ENCODE data around the gene SRPK2. TPM values are rescaled to one million over a fixed set of nuclear protein-coding genes. Genes with fewer than 3 reads are reported as not detected.
"Not testable (repeated sequence)": the region's sequence is repeated elsewhere in the genome, so short reads cannot be mapped to it uniquely, and the experiment has no call there.

Gene SRPK2
- total RNA-seq, 1 experiment from 2014 or later: 21.6 TPM

GRCh38 chr7:105327201-105327600 lies 61.5 kb downstream of the SRPK2 start:
- Histone ChIP-seq H2AFZ (ENCODE audit: low read length) (no peak overlapping the region), H3K4me1 (ENCODE audit: insufficient read depth, low read length) (no peaks in the 10 kb centered on the region), H3K4me2 (ENCODE audit: low read length) (no peak overlapping the region), H3F3A (ENCODE audit: low read length, unreplicated experiment) (no peaks in the 10 kb centered on the region), H3K27me3 (ENCODE audit: low read length) (no peaks in the 10 kb centered on the region), H4K20me1 (ENCODE audit: low read length) (no peaks in the 10 kb centered on the region), H3K27ac (ENCODE audit: low read length) (no peak overlapping the region), H3K9ac (ENCODE audit: low read length) (no peak overlapping the region), H3K36me3 (ENCODE audit: low read depth, low read length) (no peaks in the 10 kb centered on the region), H3K9me2 (replicated peaks; ENCODE audit: low read length) (no peaks in the 10 kb centered on the region), H3K79me2 (ENCODE audit: low read length) (peaks cover 59% of the 10 kb centered on the region), H3K4me3 (ENCODE audit: low read length) (no peak overlapping the region), H3K9me3 (ENCODE audit: low read length) (no peaks in the 10 kb centered on the region)
- intact Hi-C loops (cut with micrococcal nuclease): no loop called here
- ATAC-seq: no peak
- CTCF ChIA-PET: no interaction called here
- POLR2A ChIA-PET (ENCODE audit: unreplicated experiment): no interaction called here
- no peak for TF ChIP-seq CTCF (conservative IDR thresholded peaks at IDR 0.05; ENCODE audit: low read depth, low read length)
- TF ChIP-seq EZH2 (IDR thresholded peaks at IDR 0.05; ENCODE audit: low read length, unreplicated experiment): no peak
- TF ChIP-seq EZH2phosphoT487 (IDR thresholded peaks at IDR 0.05; ENCODE audit: borderline replicate concordance, low read length): no peak
- BruUV-seq (replicated peaks): no TSS peak
- no peak for DNase-seq

DNA sequence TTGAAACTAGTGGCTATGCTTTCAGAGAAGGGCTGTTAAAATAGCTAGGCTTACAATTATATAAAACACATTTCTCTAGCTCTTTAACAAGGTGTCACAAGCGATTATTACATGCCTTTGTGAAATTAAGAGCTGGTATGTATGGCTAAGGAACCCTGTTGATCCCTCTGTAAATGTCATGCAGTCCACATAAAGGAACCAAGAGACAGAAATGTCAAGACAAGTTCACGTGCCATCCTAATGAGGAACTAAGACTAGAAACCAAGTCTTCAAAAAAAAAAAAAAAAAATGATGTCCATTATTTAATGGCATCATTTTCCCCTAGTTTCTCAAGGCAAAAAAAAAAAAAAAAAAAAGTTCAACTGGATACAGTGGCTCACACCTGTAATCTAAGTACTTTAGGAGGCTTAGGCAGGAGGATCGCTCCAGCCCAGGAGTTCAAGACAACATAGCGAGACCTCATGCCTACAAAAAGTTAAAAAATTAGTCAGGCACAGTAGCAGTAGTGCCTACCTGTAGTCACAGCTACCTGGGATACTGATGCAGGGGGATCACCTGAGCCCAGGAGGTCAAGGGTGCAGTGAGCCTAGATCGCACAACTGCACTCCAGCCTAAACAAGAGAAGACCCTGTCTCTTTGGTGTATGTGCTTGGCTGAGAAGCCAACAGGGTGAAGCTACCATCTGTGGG lies 63.4 kb downstream of the SRPK2 start:
- H3K79me2 ChIP-seq (ENCODE audit: low read length): peaks cover 62% of the 10 kb centered on the region
- H2AFZ ChIP-seq (ENCODE audit: low read length): no peak overlapping the region
- no peaks in the 10 kb centered on the region for H3K4me1 ChIP-seq (ENCODE audit: insufficient read depth, low read length)
- TF ChIP-seq CTCF (conservative IDR thresholded peaks at IDR 0.05; ENCODE audit: low read depth, low read length): no peak
- no peak for TF ChIP-seq EZH2phosphoT487 (IDR thresholded peaks at IDR 0.05; ENCODE audit: borderline replicate concordance, low read length)
- no peaks in the 10 kb centered on the region for H3K9me2 ChIP-seq (replicated peaks; ENCODE audit: low read length)
- no peak overlapping the region for H3K4me3 ChIP-seq (ENCODE audit: low read length)
- intact Hi-C loops (cut with micrococcal nuclease): no loop called here
- no peaks in the 10 kb centered on the region for H3F3A ChIP-seq (ENCODE audit: low read length, unreplicated experiment)
- DNase-seq: no peak
- no TSS peak for BruUV-seq (replicated peaks)
- no peaks in the 10 kb centered on the region for H3K36me3 ChIP-seq (ENCODE audit: low read depth, low read length)
- CTCF ChIA-PET: no interaction called here
- POLR2A ChIA-PET (ENCODE audit: unreplicated experiment): no interaction called here
- H4K20me1 ChIP-seq (ENCODE audit: low read length): no peaks in the 10 kb centered on the region
- H3K4me2 ChIP-seq (ENCODE audit: low read length): no peak overlapping the region
- no peaks in the 10 kb centered on the region for H3K9me3 ChIP-seq (ENCODE audit: low read length)
- no peak overlapping the region for H3K27ac ChIP-seq (ENCODE audit: low read length)
- no peak for ATAC-seq
- H3K27me3 ChIP-seq (ENCODE audit: low read length): no peaks in the 10 kb centered on the region
- no peak overlapping the region for H3K9ac ChIP-seq (ENCODE audit: low read length)

DNA sequence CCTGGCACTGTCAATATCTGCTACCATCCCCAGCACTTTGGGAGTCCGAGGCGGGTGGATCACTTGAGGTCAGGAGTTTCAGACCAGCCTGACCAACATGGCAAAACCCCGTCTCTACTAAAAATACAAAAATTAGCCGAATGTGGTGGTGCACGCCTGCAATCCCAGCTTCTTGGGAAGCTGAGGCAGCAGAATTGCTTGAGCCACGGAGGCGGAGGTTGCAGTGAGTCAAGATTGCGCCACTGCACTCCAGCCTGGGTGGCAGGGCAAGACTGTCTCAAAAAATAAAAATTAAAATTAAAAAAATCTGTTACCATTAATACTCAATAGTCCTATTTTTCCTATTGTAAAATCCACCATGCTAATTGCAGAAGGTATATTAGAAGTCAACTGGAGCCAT lies 64.1 kb downstream of the SRPK2 start:
- POLR2A ChIA-PET (ENCODE audit: unreplicated experiment); H3K27me3 ChIP-seq (ENCODE audit: low read length); H3K36me3 ChIP-seq (ENCODE audit: low read depth, low read length); H3K27ac ChIP-seq (ENCODE audit: low read length); CTCF ChIA-PET; H3K4me1 ChIP-seq (ENCODE audit: insufficient read depth, low read length); H3K9me2 ChIP-seq (replicated peaks; ENCODE audit: low read length); H3K4me3 ChIP-seq (ENCODE audit: low read length); DNase-seq; intact Hi-C loops (cut with micrococcal nuclease); H2AFZ ChIP-seq (ENCODE audit: low read length); ATAC-seq; H3K9me3 ChIP-seq (ENCODE audit: low read length); BruUV-seq (replicated peaks); H3K9ac ChIP-seq (ENCODE audit: low read length); H4K20me1 ChIP-seq (ENCODE audit: low read length); H3F3A ChIP-seq (ENCODE audit: low read length, unreplicated experiment); H3K4me2 ChIP-seq (ENCODE audit: low read length): not testable (repeated sequence)
- H3K79me2 ChIP-seq (ENCODE audit: low read length): peaks cover 68% of the 10 kb centered on the region

All from PC-3 (cell line).